ENCODE data around the gene PDE7B. TPM values are rescaled to one million over a fixed set of nuclear protein-coding genes. Genes with fewer than 3 reads are reported as not detected.

Gene PDE7B
- total and polyA plus RNA-seq, 4 donors: 0.26 to 3.7 (median 1.8) TPM

DNA sequence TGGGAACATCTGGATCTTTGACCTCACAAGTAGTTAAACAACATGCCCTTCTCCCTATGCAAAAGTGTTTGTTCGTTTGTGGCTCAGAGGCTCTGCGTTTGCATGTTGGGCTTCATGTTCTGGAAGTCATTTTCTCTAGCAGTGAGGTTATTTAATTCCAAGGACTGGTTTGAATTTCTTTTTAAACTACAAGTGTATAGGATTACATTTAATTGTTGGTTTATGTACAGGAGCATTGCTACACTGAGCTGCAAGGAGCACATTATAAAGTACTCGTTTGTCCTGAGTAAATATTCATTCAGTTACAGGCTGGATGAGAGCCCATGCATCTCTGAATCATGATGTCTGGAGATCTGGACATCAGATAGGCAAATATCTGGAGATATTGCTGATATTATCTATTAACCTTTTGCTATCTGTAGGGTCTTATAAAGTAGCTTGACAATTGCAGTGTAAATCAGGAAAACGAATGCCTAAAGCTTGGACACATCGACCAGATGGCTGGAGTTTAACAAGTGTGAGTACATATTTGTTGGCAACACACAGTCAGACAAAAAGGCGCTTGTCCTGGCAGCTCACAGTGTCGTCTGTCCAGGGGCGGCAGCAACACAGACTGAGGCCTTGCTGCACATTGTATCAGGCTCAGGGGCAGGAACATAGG, 84.6 kb downstream of the PDE7B start:
- DNase-seq (peak in 2 of 3 donors; percentile 25 to 51), ATAC-seq (ENCODE audit: insufficient read depth, low FRiP score) (no peak)
- H3K4me3 ChIP-seq: no peak overlapping the region
- no peaks in the 10 kb centered on the region for H3K36me3 ChIP-seq (ENCODE audit: control insufficient read depth in 4 of 4, insufficient read depth in 4 of 4, low read length in 4 of 4)
- peaks cover 0 to 12% (median 3%) of the 10 kb centered on the region in 5 donors for H3K4me1 ChIP-seq (ENCODE audit: control insufficient read depth in 5 of 5, insufficient read depth in 5 of 5, low read length in 5 of 5)
- no peaks in the 10 kb centered on the region for H3K9me3 ChIP-seq (ENCODE audit: control insufficient read depth in 4 of 4, insufficient read depth in 3 of 4, low read length in 3 of 4)
- WGBS, 2 donors: 66 to 83% methylated on average over 8 of the region's 8 CpGs
- TF ChIP-seq, protein P1, sequence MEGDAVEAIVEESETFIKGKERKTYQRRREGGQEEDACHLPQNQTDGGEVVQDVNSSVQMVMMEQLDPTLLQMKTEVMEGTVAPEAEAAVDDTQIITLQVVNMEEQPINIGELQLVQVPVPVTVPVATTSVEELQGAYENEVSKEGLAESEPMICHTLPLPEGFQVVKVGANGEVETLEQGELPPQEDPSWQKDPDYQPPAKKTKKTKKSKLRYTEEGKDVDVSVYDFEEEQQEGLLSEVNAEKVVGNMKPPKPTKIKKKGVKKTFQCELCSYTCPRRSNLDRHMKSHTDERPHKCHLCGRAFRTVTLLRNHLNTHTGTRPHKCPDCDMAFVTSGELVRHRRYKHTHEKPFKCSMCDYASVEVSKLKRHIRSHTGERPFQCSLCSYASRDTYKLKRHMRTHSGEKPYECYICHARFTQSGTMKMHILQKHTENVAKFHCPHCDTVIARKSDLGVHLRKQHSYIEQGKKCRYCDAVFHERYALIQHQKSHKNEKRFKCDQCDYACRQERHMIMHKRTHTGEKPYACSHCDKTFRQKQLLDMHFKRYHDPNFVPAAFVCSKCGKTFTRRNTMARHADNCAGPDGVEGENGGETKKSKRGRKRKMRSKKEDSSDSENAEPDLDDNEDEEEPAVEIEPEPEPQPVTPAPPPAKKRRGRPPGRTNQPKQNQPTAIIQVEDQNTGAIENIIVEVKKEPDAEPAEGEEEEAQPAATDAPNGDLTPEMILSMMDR (IDR thresholded peaks at IDR 0.05; ENCODE audit: control extremely low read depth, extremely low read depth): no peak
- no peaks in the 10 kb centered on the region for H3K27me3 ChIP-seq (ENCODE audit: control insufficient read depth in 3 of 3, insufficient read depth in 3 of 3, low read length in 2 of 3)
- H3K9ac ChIP-seq (ENCODE audit: insufficient read depth in 1 of 2, low read length in 2 of 2): no peak overlapping the region
- H3K27ac ChIP-seq (ENCODE audit: low read depth in 1 of 2, low read length in 1 of 2): peak overlapping the region in 1 of 2 donors; percentile 41

DNA sequence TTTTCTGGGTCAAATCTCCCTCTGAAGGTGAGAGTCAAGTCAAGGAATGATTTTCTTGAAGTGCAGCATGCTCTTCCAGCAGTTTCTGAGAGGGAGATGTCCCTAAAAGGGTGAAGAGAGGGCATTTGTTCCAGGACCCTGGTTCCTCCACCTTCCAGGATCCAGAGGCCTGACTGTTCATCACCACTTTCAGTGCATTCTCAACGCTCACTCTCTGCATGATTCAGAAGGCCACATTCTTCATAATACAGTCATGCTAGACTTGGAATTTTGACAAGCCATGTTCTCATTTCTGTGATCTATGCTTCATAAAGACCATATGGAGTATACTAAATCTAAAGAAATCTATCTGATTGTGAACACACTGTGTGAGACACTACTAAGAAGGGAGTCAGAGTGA, 85.1 kb downstream of the PDE7B start:
- H3K9ac ChIP-seq (ENCODE audit: insufficient read depth in 1 of 2, low read length in 2 of 2): no peak overlapping the region
- H3K27ac ChIP-seq (ENCODE audit: low read depth in 1 of 2, low read length in 1 of 2): peak overlapping the region in 1 of 2 donors; percentile 41
- 71 to 93% methylated on average over 1 of the region's 1 CpG for WGBS, 2 donors
- no peaks in the 10 kb centered on the region for H3K27me3 ChIP-seq (ENCODE audit: control insufficient read depth in 3 of 3, insufficient read depth in 3 of 3, low read length in 2 of 3)
- peaks cover 0 to 12% (median 3%) of the 10 kb centered on the region in 5 donors for H3K4me1 ChIP-seq (ENCODE audit: control insufficient read depth in 5 of 5, insufficient read depth in 5 of 5, low read length in 5 of 5)
- TF ChIP-seq, protein P1 (IDR thresholded peaks at IDR 0.05; ENCODE audit: control extremely low read depth, extremely low read depth): no peak
- H3K36me3 ChIP-seq (ENCODE audit: control insufficient read depth in 4 of 4, insufficient read depth in 4 of 4, low read length in 4 of 4): no peaks in the 10 kb centered on the region
- DNase-seq (peak in 1 of 3 donors; percentile 10), ATAC-seq (ENCODE audit: insufficient read depth, low FRiP score) (peak; percentile 66)
- no peaks in the 10 kb centered on the region for H3K9me3 ChIP-seq (ENCODE audit: control insufficient read depth in 4 of 4, insufficient read depth in 3 of 4, low read length in 3 of 4)
- H3K4me3 ChIP-seq: no peak overlapping the region

DNA sequence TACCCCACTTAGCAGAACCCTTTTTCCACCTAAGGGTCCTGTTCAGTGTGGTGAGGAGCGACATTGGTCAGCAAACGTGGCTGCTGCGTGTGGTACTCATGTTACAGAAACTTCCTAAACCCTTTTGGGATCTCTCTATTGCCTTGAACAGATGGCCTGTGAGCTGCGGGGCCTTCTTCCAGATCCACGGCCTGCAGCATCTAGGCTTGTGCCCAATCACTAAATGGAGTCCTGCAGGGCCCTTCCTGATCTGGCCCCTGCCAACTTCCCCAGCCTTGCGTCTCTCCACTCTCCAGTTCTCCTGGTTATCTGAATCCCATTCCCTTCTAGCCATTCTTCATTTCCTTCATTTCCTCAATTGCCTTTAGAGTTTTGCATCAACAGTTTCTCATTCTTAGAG, 85.6 kb downstream of the PDE7B start:
- no peaks in the 10 kb centered on the region for H3K27me3 ChIP-seq (ENCODE audit: control insufficient read depth in 3 of 3, insufficient read depth in 3 of 3, low read length in 2 of 3)
- no peaks in the 10 kb centered on the region for H3K36me3 ChIP-seq (ENCODE audit: control insufficient read depth in 4 of 4, insufficient read depth in 4 of 4, low read length in 4 of 4)
- H3K9ac ChIP-seq (ENCODE audit: insufficient read depth in 1 of 2, low read length in 2 of 2): no peak overlapping the region
- H3K4me3 ChIP-seq: no peak overlapping the region
- TF ChIP-seq, protein P1 (IDR thresholded peaks at IDR 0.05; ENCODE audit: control extremely low read depth, extremely low read depth): no peak
- H3K4me1 ChIP-seq (ENCODE audit: control insufficient read depth in 5 of 5, insufficient read depth in 5 of 5, low read length in 5 of 5): peaks cover 0 to 12% (median 3%) of the 10 kb centered on the region in 5 donors
- H3K27ac ChIP-seq (ENCODE audit: low read depth in 1 of 2, low read length in 1 of 2): no peak overlapping the region
- 96 to 98% methylated on average over 6 of the region's 6 CpGs for WGBS, 2 donors
- ATAC-seq (ENCODE audit: insufficient read depth, low FRiP score) (no peak), DNase-seq (no peak)
- H3K9me3 ChIP-seq (ENCODE audit: control insufficient read depth in 4 of 4, insufficient read depth in 3 of 4, low read length in 3 of 4): no peaks in the 10 kb centered on the region

Data from lung (tissue), 12 donors.